ENCODE results near the gene HPCA.

Gene HPCA

DNA sequence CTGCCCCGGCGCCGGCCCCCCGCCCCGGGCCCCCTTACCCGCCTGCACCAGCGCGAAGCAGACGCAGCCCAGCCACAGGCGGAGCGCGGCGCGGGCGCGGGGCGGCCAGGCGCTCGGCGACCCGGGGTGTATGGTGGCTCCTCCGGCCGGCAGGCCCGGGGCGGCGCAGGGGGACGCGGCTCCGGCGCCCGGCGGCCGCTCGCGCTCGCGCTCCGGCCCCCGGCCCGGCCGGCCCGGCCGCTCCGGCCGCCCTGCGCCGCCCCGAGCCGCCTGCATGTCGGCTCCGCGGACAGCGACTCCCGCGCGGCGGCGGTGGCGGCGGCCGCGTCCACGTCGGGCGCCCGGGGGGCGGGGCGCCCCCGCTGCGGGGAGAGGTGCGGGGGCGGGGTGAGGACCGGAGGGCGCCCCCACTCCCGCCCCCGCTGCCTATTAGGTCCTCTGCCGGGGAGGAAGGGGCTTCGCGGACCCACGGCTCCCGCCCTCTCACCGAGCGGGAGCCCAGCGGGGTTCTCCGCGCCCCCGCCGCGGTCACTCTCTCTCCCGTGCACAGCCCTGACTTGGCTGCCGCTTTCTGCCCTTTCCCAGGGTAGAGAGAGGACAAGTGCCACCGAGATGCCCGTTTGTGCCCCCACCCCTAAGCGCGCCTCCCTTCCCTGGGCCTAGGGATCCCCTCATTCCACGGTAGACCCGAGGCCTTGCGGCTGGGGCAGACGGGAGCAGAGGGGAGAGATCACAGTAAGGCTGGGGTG is 15.5 kb upstream of the HPCA start, which contains the start of gene FNDC5:
Gene FNDC5, minus strand, starts transcription at position 298 of the 749 bp plus-strand sequence.
- in situ Hi-C loops (cut with MboI; ENCODE audit: low sequenced_read_pairs), result no loop called here

- in situ Hi-C loops (cut with MboI; ENCODE audit: low sequenced_read_pairs), result no loop called here
These were observed 14.7 kb upstream of the HPCA start for GRCh38 chr1:32871364-32872191.

GRCh38 chr1:32872192-32872460 is 14.2 kb upstream of the HPCA start:
- in situ Hi-C loops (cut with MboI; ENCODE audit: low sequenced_read_pairs), result no loop called here

GRCh38 chr1:32873484-32873883 is 12.8 kb upstream of the HPCA start:
- in situ Hi-C loops (cut with MboI; ENCODE audit: low sequenced_read_pairs), result no loop called here

- in situ Hi-C loops (cut with MboI; ENCODE audit: low sequenced_read_pairs), result loop anchor here (25.0 kb wide), 1 partner anchor 737 kb away; no protein-coding TSS in a partner anchor
These were observed 11.2 kb upstream of the HPCA start for GRCh38 chr1:32874860-32875752.

GRCh38 chr1:32876341-32877210 is 9.7 kb upstream of the HPCA start:
- in situ Hi-C loops (cut with MboI; ENCODE audit: low sequenced_read_pairs), result loop anchor here (25.0 kb wide), 1 partner anchor 736 kb away; no protein-coding TSS in a partner anchor

DNA sequence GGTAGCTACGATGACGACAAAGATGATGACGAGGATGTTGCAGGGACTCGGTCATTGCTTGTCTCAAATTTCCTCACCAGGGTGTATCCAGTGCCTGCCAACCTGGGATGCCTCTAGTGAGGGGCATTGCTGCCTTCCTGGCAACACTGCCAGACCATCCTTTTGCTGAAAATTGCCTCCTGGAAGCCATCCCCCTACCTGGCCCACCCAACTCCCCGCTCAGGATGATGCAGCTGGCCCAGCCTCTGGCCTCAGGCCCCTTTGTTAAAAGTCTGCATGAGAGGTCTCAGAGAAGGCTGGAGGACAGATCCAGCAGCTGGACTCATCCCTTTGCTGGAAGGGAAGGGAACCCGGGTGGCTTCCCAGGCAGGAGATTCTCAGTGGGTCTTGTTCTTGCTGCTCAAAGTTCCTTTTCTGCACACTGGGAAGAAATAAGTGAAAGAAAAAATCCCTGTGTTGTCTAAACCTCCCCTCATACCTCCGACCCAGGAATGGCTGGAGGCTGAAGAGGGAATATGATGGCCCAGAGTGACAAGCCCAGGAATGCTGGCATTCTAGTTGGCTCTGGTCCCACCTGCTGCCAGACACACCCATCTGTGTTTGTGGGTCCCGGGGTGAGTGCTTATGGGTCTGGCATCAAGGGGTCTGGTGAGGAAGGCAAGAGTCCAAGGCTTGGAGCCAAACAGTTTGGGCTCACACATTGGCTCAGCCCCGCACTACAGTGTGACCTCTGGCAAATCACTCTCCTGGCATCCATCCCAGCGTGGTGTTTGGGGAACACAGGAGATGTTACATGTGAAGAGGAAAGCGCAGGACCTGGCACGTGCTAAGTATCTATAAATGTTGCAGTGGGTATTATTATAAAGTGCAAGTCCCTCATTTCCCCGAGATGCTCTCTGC is 8.8 kb upstream of the HPCA start:
- in situ Hi-C loops (cut with MboI; ENCODE audit: low sequenced_read_pairs), result loop anchor here (25.0 kb wide), 1 partner anchor 735 kb away; no protein-coding TSS in a partner anchor

DNA sequence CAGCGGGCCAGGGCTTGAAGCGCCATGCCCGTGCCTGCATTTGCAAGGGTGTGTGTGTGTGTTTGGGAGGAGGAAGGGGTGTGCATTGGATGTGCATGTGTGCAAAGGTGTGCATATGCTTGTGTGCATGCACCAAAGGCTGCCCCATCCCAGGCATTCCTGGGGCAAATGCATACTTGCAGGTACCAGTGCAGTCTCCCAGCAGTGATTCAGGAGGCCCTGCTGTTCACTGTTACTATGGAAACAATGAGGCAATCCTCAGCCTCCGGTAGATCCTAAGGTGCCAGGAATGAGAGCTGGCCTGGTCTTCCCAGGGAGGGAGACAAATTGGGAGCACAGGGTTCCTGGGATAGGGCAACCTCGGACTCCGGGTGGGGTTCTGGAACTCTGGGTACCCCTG is 8.1 kb upstream of the HPCA start:
- in situ Hi-C loops (cut with MboI; ENCODE audit: low sequenced_read_pairs), result loop anchor here (25.0 kb wide), 1 partner anchor 734 kb away; no protein-coding TSS in a partner anchor

DNA sequence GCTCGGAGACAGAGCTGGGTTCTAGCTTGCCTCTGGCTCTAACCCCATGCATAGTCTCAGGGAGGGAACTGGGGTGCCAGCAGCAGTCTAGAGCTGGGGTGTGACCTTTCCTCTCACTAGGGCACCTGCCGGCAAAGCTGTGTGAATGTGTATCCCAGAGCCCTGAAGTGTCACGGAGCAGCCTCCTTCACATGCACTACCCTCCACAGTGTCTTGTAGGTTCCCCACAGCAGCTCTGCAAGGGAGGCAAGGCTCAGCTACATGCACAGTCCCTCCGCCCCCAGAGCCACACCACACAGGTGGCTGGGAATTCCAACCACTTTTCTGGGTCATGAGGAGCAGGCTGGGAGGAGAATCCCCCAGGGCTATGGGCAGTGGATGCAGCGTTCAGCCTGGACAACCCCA is 7.7 kb upstream of the HPCA start:
- in situ Hi-C loops (cut with MboI; ENCODE audit: low sequenced_read_pairs), result loop anchor here (25.0 kb wide), 1 partner anchor 734 kb away; no protein-coding TSS in a partner anchor

DNA sequence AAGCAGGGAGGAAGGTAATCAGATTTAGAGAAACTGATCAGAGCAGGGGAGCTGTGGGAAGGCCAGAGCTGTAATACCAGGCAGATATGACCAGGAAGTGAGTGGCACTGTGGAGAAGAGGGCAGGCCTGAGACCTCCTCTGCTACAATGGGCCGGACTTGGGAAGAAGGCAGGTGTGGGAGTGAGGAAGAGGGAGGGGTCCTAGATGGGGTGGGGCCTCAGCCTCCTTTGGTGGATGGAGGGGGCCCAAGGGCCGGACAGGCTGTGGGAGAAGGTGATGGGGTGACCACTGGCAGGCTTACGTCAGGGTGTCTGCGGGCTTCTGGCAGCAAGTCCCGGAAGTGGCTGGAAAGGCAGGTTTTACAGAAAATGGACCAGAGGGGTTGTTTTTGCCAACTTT is 5.0 kb upstream of the HPCA start:
- in situ Hi-C loops (cut with MboI; ENCODE audit: low sequenced_read_pairs), result loop anchor here (25.0 kb wide), 1 partner anchor 731 kb away; no protein-coding TSS in a partner anchor

DNA sequence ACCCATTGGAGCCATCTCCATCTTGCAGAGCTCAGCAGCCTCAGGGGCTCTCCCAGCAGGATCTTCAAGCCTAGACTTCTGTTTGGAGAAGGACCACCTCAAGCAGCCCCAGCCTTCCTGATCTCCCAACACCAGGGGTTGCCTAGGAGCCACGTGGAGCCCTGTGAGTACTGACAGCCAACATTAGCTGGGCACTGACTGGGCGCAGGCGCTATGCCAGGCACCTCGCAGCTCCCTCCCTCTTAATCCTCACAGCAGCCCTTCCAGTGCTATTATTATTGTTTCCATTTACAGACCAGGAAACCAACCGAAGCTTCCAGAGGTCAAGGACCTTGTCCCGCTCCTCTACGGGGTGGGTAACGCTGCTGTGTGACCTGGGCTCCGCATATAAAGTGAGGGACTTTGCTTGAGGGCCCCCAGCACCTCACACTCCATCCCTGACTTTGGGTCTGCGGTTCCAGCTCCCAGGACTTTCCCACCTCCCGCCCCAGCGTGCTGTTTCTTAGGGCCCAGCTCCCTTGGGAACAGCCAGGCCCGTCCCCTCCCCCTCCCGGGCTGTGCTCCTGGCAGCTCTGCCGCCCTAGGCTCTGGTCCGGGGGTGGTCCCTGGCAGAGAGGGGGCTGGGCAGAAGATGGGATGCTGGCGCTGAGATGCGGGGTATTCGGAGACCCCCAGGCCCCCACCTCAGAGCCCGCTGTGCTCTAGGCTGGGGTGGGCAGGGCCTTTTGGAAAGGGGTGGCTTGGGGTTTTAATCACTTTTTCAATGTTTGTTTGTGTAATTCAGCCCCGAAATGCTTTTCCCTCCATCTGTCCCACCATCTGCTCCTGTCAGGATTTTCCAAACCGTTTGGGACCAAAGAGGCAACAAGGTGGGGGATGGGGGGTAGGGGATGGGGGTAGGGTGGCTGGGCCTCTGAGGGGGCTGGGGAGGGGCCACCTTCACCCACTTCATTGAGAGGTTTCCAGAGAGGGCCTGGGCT is 4.1 kb upstream of the HPCA start:
- in situ Hi-C loops (cut with MboI; ENCODE audit: low sequenced_read_pairs), result loop anchor here (25.0 kb wide), 1 partner anchor 730 kb away; no protein-coding TSS in a partner anchor

GRCh38 chr1:32883338-32884031 is 2.8 kb upstream of the HPCA start:
- in situ Hi-C loops (cut with MboI; ENCODE audit: low sequenced_read_pairs), result loop anchor here (25.0 kb wide), 1 partner anchor 729 kb away; no protein-coding TSS in a partner anchor

DNA sequence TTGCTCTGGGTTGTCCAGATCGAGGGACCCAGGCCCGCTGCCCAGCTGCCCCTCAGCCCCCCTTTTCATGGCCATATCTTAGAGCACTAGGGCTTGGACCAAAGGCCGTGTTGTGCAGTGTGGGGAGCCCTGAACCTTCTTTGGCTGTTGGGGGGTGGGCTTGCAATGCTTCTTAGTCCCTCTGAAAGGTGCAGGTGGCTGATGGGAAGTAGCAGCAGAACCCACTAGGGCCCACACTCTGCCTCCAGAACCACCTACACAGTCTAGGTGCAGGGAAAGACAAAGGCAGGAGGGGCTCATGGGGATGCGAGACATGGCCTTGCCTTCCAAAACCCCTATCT is 2.3 kb upstream of the HPCA start:
- in situ Hi-C loops (cut with MboI; ENCODE audit: low sequenced_read_pairs), result loop anchor here (25.0 kb wide), 1 partner anchor 728 kb away; no protein-coding TSS in a partner anchor

GRCh38 chr1:32884726-32885125 is 1.6 kb upstream of the HPCA start:
- in situ Hi-C loops (cut with MboI; ENCODE audit: low sequenced_read_pairs), result loop anchor here (25.0 kb wide), 1 partner anchor 728 kb away; no protein-coding TSS in a partner anchor

GRCh38 chr1:32885676-32886003 is 651 bp upstream of the HPCA start:
- in situ Hi-C loops (cut with MboI; ENCODE audit: low sequenced_read_pairs), result loop anchor here (25.0 kb wide), 1 partner anchor 727 kb away; no protein-coding TSS in a partner anchor

- in situ Hi-C loops (cut with MboI; ENCODE audit: low sequenced_read_pairs), result loop anchor here (25.0 kb wide), 1 partner anchor 725 kb away; no protein-coding TSS in a partner anchor
These were observed 630 bp downstream of the HPCA start for GRCh38 chr1:32886828-32887414.
